Breast epithelium (tissue), 3 donors: Measurements from ENCODE around the gene EGLN3.

Source experiments
- CTCF ChIP-seq, 3 donors: fragments of 450-650 bp; IDR thresholded peaks; one replicate each; pipeline ENCODE4 v1.5.1; 2016 to 2017; ENCODE audit warnings: antibody characterized with exemption in 3 of 3, mild to moderate bottlenecking in 3 of 3, moderate library complexity in 3 of 3
- POLR2A ChIP-seq: fragments of 450-650 bp; IDR thresholded peaks from one replicate; pipeline ENCODE4 v1.6.1; 2016; ENCODE audit warnings: antibody characterized with exemption, mild to moderate bottlenecking, moderate library complexity
- POLR2AphosphoS5 ChIP-seq, 3 donors: sonication (generic); formaldehyde crosslinking; IDR thresholded peaks; one replicate each; pipeline ENCODE4 v1.6.1; 2017; ENCODE audit warnings: antibody characterized with exemption in 3 of 3

GRCh38 chr14:33918256-33918655, 32.6 kb downstream of the EGLN3 start:
- no peak for TF ChIP-seq CTCF (IDR thresholded peaks at IDR 0.05)
- no peak for TF ChIP-seq POLR2AphosphoS5 (IDR thresholded peaks at IDR 0.05)
- TF ChIP-seq POLR2A, result no peak
